Tibial artery (tissue), 4 donors: Measurements from ENCODE around the gene VSTM2L.

ENCODE experiments used
- DNase-seq, 2 donors: peaks; one replicate each; pipeline ENCODE4 v3.0.0-alpha.2; 2019
- H3K27ac ChIP-seq, 2 donors: fragments of 200-600 bp; sonication (generic) in 1 of 2; 1 replicate in 1 of 2; 2 replicates in 1 of 2; pipeline ENCODE4 v1.5.1; 2018 to 2019; ENCODE audit warnings: mild to moderate bottlenecking in 1 of 2
- H3K27me3 ChIP-seq, 2 donors: fragments of 200-600 bp; sonication (generic) in 1 of 2; one replicate each; pipeline versions ENCODE4 v1.5.1 to v1.6.0; 2016 to 2019
- H3K36me3 ChIP-seq, 3 donors: fragments of 200-600 bp; sonication (generic) in 2 of 3; one replicate each; pipeline ENCODE4 v1.5.1; 2016 to 2019; ENCODE audit warnings: mild to moderate bottlenecking in 2 of 3
- H3K4me1 ChIP-seq, 4 donors: fragments of 200-600 bp; sonication (generic) in 2 of 4; 1 replicate in 3 of 4; 2 replicates in 1 of 4; pipeline ENCODE4 v1.5.1; 2016 to 2019
- H3K4me3 ChIP-seq, 2 donors: fragments of 200-600 bp; sonication (generic) in 1 of 2; 1 replicate in 1 of 2; 2 replicates in 1 of 2; pipeline ENCODE4 v1.5.1; 2018 to 2019; ENCODE audit warnings: mild to moderate bottlenecking in 2 of 2
- H3K9me3 ChIP-seq, 3 donors: fragments of 200-600 bp; sonication (generic) in 1 of 3; one replicate each; pipeline ENCODE4 v1.5.1; 2016 to 2019
- intact Hi-C: fragments of 100-400 bp; cut with DNase I; formaldehyde crosslinking; loops from one replicate; pipeline ENCODE4 v1.15.0; 2023; ENCODE audit warnings: low total_unique reads
- TF ChIP-seq, protein P1 (sequence below), 2 experiments: fragments of 200-600 bp in 1 of 2; fragments of 450-650 bp in 1 of 2; IDR thresholded peaks; one replicate each; pipeline ENCODE4 v1.5.1; 2017 to 2019; ENCODE audit warnings: antibody characterized with exemption in 2 of 2, mild to moderate bottlenecking in 1 of 2, moderate library complexity in 1 of 2

The VSTM2L gene

DNA sequence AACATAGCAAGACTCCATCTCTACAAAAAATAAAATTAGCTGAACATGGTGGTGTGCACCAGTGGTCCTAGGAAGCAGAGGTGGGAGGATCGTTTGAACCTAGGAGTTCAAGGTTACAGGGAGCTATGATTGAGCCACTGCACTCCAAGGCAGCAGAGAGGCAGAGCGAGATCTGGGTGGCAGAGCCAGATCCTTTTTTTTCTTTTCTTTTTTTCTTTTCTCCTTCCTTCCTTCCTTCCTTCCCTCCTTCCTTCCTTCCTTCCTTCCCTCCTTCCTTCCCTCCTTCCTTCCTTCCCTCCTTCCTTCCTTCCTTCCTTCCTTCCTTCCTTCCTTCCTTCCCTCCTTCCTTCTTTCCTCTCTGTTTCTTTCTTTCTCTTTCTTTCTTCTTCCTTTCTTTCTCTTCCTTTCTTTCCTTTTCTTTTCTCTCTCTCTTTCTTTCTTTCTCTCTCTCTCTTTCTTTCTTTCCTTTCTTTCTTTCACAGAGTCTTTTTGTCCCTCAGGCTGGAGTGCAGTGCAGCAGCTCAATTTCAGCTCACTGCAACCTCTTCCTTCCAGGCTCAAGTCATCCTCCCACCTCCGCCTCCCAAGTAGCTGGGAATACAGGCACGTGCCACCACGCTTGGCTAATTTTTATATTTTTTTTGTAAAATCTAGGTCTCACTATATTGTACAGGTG lies 9.2 kb upstream of the VSTM2L start:
- no peak overlapping the region for H3K4me3 ChIP-seq
- H3K36me3 ChIP-seq, result no peaks in the 10 kb centered on the region
- H3K9me3 ChIP-seq, result no peaks in the 10 kb centered on the region
- H3K4me1 ChIP-seq, result no peaks in the 10 kb centered on the region
- TF ChIP-seq, protein P1, sequence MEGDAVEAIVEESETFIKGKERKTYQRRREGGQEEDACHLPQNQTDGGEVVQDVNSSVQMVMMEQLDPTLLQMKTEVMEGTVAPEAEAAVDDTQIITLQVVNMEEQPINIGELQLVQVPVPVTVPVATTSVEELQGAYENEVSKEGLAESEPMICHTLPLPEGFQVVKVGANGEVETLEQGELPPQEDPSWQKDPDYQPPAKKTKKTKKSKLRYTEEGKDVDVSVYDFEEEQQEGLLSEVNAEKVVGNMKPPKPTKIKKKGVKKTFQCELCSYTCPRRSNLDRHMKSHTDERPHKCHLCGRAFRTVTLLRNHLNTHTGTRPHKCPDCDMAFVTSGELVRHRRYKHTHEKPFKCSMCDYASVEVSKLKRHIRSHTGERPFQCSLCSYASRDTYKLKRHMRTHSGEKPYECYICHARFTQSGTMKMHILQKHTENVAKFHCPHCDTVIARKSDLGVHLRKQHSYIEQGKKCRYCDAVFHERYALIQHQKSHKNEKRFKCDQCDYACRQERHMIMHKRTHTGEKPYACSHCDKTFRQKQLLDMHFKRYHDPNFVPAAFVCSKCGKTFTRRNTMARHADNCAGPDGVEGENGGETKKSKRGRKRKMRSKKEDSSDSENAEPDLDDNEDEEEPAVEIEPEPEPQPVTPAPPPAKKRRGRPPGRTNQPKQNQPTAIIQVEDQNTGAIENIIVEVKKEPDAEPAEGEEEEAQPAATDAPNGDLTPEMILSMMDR (IDR thresholded peaks at IDR 0.05), result no peak
- DNase-seq, result no peak
- intact Hi-C loops, result no loop called here
- H3K27ac ChIP-seq, result no peak overlapping the region
- H3K27me3 ChIP-seq, result peaks cover 0 to 9% of the 10 kb centered on the region in 2 donors

DNA sequence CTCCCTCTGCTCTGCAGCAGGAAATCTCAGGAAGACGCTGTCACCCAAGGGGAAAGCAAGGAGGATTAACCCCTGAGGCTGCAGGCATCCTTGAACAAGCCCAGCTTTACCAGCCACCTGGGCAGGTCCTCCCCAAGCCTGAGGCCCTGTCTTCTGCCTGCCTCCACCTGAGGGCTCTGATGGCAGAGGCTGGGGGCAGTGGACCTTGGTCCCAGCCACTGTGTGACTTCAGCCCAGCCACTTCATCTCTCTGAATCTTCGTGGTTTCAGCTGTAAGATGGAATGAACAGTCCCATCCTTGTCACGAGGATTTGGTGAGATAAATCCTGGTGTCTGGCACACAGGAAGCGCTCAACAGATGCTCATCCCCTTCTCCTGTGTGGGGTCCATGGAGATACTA lies 8.5 kb upstream of the VSTM2L start:
- TF ChIP-seq, protein P1 (IDR thresholded peaks at IDR 0.05), result no peak
- H3K4me3 ChIP-seq, result no peak overlapping the region
- H3K27ac ChIP-seq, result no peak overlapping the region
- intact Hi-C loops, result no loop called here
- no peak for DNase-seq
- no peaks in the 10 kb centered on the region for H3K4me1 ChIP-seq
- no peaks in the 10 kb centered on the region for H3K9me3 ChIP-seq
- H3K36me3 ChIP-seq, result no peaks in the 10 kb centered on the region
- H3K27me3 ChIP-seq, result peaks cover 0 to 9% of the 10 kb centered on the region in 2 donors

DNA sequence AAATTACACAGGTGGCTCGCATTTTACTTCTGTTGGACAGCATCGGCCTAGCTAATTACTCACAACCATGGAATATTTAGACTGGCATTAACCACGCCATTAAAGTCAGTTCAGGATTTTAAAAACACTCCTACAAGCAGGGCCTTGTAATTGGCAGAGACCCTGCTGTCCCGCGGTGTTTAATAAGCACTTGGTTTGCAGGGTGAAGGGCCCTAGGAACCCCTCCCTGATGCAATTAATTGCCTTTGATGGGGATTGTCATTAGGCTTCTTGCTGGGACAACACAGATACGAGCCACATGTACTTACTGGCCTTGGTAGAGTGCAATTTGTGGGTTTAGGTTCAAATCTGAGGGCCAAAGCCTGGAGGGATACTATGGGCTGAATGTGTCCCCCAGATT lies 7.8 kb upstream of the VSTM2L start:
- Histone ChIP-seq H3K4me1 (no peaks in the 10 kb centered on the region), H3K27ac (no peak overlapping the region), H3K27me3 (peaks cover 0 to 13% of the 10 kb centered on the region in 2 donors), H3K4me3 (no peak overlapping the region), H3K9me3 (no peaks in the 10 kb centered on the region), H3K36me3 (no peaks in the 10 kb centered on the region)
- intact Hi-C loops, result no loop called here
- DNase-seq, result no peak
- TF ChIP-seq, protein P1 (IDR thresholded peaks at IDR 0.05), result no peak

DNA sequence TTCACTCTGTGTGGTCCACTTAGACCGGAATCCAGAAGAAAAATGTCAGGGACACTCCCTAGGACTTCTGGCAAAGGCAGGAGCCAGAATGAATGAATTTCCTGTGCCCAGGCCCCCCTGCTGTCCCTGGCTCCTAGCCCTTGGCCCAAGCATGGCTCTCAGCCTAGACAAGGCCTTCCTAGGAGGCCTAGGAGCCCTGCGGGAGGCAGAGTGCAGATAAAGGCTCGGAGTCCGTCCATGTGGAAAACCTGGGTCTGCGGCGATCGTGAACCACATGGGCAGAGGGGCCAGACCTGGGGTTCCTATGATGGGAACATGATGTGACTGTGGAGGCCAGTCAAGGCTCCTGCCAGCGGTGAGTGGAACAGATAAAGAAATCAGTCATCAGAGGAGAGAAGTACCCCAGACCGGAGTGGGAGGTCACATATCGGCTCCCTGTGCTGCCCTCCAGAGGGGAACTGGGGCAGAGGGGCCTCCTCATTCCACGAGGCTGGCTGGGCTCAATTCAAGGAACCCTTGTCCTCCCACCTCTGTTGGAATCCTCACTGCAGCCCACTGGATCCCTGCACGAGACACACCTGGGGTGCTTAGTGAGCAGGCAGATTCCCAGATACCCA lies 5.9 kb upstream of the VSTM2L start:
- intact Hi-C loops, result no loop called here
- TF ChIP-seq, protein P1 (IDR thresholded peaks at IDR 0.05), result no peak
- Histone ChIP-seq H3K27ac (no peak overlapping the region), H3K27me3 (peaks cover 0 to 32% of the 10 kb centered on the region in 2 donors), H3K4me3 (no peak overlapping the region), H3K4me1 (peaks cover 0 to 2% (median 0%) of the 10 kb centered on the region in 4 donors), H3K9me3 (no peaks in the 10 kb centered on the region), H3K36me3 (no peaks in the 10 kb centered on the region)
- no peak for DNase-seq

DNA sequence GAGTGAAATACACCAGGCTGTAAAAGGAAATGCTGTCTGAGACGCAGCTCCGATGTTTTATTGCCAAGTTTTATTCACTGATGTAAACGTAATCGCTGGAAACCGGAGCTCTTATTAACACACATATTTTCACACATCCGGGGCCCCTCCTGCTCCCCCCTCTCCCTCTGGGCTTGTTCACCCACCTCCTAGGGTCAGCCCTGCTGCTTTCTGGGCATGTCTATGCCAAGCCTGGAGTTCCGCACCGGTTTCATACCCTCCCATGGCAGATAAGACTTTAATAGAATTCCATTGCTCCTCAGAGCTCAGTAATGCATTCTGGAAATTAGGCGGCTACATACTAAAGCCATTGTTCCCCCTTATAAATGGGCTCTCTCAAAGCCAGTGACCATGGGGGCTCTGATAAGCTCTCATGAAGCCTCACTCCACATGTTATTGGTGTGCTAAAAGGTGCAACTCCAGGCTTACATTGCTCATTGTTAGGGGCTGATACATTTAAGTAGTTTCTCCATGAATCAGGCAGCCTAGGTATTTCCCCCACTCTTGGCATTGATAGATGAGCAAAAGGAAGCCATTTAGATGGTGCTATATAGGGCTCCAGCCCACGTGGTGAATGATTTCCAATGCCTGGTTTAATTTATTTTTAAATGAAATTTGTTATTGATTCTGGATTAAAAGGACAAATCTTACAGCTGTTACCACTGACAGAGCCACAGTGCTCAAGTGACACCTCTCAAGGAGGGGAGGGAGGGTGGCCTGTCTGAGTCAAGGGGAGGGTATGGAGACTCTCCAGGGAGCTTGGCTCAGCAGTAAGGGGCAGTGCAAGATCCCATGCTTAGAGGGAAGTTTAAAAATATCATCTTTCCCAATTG lies 4.5 kb upstream of the VSTM2L start:
- intact Hi-C loops, result no loop called here
- no peak overlapping the region for H3K27ac ChIP-seq
- no peak overlapping the region for H3K4me3 ChIP-seq
- TF ChIP-seq, protein P1 (IDR thresholded peaks at IDR 0.05), result no peak
- H3K4me1 ChIP-seq, result peaks cover 0 to 16% (median 13%) of the 10 kb centered on the region in 4 donors
- H3K9me3 ChIP-seq, result no peaks in the 10 kb centered on the region
- no peak for DNase-seq
- H3K27me3 ChIP-seq, result peaks cover 0 to 46% of the 10 kb centered on the region in 2 donors
- H3K36me3 ChIP-seq, result no peaks in the 10 kb centered on the region
